Cardiac fibroblast (primary cell): ENCODE data around the gene DCUN1D2.
"Not testable (repeated sequence)": the region's sequence is repeated elsewhere in the genome, so short reads cannot be mapped to it uniquely, and the experiment has no call there.

ENCODE experiments used
- DNase-seq, 2 donors: peaks; one replicate each; pipeline versions ENCODE4 v3.0.0 to v3.0.0-alpha.2; 2010; ENCODE audit warnings: low read depth in 2 of 2
- H3K4me3 ChIP-seq, 2 donors: replicated peaks in 1 of 2; 1 replicate in 1 of 2; 2 replicates in 1 of 2; pipeline ENCODE4 v1.5.1; 2011; ENCODE audit warnings: low read depth in 2 of 2, low read length in 2 of 2, mild to moderate bottlenecking in 2 of 2, moderate library complexity in 1 of 2
- TF ChIP-seq, protein P1 (sequence below): IDR thresholded peaks from one replicate; pipeline ENCODE4 v1.5.1; 2011; ENCODE audit warnings: low read depth, mild to moderate bottlenecking, low read length, inconsistent platforms

The DCUN1D2 gene

DNA sequence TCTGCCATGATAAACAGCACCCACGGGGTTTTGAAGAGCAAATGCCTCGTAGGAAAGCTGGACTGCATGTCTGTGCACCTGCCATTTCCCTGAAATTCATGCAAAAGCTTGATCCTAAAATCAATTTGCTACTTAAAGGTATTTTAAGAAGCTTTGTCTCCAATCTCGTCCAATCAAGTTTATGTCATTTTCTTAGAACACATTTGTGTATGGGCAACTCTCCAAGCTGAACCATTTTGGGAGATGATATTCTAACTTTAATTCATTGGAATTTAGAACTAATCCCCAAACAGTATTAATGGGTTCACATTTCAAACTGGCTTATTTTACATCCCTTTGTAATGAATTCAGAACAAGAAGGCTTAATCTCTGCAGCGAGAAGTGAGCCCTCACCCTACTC, 38.0 kb downstream of the DCUN1D2 start:
- DNase-seq, result no peak
- TF ChIP-seq, protein P1, sequence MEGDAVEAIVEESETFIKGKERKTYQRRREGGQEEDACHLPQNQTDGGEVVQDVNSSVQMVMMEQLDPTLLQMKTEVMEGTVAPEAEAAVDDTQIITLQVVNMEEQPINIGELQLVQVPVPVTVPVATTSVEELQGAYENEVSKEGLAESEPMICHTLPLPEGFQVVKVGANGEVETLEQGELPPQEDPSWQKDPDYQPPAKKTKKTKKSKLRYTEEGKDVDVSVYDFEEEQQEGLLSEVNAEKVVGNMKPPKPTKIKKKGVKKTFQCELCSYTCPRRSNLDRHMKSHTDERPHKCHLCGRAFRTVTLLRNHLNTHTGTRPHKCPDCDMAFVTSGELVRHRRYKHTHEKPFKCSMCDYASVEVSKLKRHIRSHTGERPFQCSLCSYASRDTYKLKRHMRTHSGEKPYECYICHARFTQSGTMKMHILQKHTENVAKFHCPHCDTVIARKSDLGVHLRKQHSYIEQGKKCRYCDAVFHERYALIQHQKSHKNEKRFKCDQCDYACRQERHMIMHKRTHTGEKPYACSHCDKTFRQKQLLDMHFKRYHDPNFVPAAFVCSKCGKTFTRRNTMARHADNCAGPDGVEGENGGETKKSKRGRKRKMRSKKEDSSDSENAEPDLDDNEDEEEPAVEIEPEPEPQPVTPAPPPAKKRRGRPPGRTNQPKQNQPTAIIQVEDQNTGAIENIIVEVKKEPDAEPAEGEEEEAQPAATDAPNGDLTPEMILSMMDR, result no peak
- H3K4me3 ChIP-seq, result no peak overlapping the region

DNA sequence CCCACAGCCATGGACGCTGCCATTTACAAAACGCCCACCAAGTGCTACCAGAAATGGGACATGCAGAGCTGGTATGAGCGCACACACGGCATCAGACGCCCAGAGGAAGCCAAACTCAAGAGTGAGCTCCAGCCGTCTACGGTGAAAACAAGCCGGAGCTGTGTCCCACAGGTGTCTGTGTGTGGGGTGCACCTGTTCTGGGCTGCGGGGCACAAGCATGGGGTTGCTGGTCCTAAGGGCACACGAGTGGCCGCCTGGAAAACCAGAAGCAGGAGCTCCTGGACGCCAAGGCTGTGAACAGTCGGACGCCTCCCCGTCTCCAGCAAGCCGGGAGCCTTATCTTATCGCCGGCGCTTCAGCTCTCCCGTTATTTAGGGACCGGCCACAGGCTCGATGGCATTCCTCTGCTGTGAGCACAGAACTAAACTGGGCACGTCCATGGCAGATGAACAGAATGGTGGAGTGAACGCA, 38.5 kb downstream of the DCUN1D2 start:
- TF ChIP-seq, protein P1, result no peak
- DNase-seq, result peak in 1 of 2 donors; percentile 23
- no peak overlapping the region for H3K4me3 ChIP-seq

DNA sequence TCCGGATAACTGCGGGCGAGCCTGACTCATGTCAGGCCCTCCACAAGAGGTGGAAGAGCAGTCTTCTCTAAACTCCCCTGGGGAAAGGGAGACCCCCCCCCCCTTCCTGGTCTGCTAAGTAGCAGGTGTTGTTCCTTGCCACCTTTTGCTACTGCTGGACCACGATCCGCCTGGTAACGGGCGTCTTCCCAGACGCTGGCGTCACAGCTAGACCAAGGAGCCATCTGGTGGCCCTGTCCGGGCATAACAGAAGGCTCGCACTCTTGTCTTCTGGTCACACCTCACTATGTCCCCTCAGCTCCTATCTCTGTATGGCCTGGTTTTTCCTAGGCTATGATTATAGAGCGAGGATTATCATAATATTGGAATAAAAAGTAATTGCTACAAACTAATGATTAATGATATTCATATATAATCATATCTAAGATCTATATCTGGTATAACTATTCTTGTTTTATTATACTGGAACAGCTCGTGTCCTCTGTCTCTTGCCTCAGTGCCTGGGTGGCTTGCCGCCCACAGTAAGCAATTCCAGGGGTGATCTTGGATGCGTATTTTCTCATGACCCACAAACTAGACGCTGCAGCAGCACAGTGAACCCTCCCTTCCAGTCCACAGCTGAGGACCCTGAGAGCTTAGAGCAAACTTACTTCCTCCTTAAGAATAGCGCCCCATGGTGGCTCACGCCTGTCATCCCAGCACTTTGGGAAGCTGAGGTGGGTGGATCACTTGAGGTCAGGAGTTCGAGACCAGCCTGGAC, 39.5 kb downstream of the DCUN1D2 start:
- TF ChIP-seq, protein P1, result peak; percentile 31
- peak; percentile 13 to 29 for DNase-seq
- not testable (repeated sequence) for H3K4me3 ChIP-seq

DNA sequence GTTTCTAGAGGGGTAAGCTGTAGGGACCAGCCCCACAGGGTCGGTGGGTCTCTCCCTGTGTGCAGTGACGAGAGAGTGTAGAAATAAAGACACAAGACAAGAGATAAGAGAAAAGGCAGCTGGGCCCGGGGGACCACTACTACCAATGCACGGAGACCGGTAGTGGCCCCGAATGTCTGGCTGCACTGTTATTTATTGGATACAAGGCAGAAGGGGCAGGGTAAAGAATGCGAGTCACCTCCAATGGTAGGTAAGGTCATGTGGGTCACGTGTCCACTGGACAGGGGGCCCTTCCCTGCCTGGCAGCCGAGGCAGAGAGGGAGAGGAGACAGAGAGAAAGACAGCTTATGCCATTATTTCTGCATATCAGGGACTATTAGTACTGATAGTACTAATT, 40.2 kb downstream of the DCUN1D2 start:
- not testable (repeated sequence) for H3K4me3 ChIP-seq, DNase-seq

DNA sequence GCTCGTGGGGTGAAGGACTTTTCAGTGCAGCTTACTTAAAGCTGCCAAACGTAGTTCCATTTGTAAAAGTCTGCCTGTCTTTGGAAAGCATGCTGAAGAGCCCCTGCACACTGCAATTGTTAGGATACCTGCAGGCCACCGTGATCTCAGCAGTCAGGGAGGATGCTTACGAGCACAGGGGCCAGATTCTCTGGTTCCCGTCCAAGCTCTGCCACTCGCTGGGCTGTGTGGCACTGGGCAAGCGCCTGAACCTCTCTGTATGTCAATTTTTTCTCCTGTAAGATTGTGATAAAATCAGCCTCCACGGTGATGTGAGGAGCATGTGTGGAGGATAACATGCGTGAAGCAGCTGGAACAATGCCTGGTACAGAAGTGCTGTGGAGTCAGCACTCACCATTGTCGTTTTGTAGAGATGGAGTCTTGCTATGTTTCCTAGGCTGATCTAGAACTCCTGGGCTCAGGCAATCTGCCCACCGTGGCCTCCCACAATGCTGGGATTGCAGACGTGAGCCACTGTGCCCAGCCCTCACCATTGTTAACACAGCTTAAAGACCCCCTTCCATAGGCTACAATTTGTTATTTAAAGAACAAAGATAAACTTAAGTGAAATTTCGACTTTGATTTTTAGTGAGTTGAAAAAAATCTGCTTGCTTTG, 40.7 kb downstream of the DCUN1D2 start:
- H3K4me3 ChIP-seq, result peak overlapping the region in 1 of 2 donors; percentile 7
- TF ChIP-seq, protein P1, result no peak
- no peak for DNase-seq

DNA sequence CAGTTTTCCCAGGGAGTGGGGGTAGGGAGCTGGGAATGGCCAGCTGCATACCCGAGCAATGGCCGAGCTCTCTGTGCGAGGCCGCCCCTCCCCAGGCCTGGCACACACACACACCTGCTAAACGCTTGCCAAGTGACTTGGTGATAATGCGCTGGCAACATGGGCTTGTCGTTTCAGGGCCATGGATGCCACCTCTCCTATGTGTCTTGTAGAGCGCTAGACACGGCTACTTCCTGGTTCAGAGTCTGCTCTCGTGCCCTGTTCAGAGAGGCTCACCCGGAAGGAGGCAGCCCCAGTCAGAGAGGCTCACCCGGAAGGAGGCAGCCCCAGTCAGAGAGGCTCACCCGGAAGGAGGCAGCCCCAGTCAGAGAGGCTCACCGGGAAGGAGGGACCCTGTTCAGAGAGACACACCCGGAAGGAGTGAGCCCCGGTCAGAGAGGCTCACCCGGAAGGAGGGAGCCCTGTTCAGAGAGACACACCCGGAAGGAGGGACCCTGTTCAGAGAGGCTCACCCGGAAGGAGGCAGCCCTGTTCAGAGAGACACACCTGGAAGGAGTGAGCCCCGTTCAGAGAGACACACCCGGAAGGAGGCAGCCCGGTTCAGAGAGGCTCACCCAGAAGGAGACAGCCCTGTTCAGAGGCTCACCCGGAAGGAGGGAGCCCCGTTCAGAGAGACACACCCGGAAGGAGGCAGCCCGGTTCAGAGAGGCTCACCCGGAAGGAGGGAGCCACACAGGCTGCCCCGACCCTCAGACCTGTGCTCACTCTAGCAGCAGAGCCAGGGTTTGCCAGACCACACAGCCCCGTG, 41.4 kb downstream of the DCUN1D2 start:
- peak overlapping the region; percentile 5 to 7 for H3K4me3 ChIP-seq
- peak; percentile 22 to 36 for DNase-seq
- TF ChIP-seq, protein P1, result no peak

DNA sequence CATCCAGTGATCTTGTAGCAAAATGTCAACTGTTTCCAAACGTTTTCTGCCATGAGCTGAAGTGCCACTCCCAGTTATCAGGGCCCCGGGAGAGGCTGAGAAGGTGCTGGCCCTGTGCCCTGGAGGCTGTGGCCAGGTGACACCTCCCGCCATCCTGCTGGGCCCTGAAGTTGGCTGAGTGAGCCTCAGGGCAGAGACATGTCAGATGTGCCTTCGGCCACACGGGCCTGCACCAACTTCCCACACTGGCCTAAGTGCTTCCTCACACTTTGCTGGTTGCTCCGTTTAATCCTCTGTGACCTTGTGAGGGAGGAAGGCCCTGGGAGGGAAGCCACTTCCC, 42.0 kb downstream of the DCUN1D2 start:
- TF ChIP-seq, protein P1, result no peak
- DNase-seq, result no peak
- H3K4me3 ChIP-seq, result no peak overlapping the region
